GM21390 (cell line): Measurements from ENCODE around the gene KLHL7.
"Not testable (repeated sequence)": the region's sequence is repeated elsewhere in the genome, so short reads cannot be mapped to it uniquely, and the experiment has no call there.

Source experiments
- ATAC-seq: cut with Tn5 transposase; IDR thresholded peaks from one replicate; pipeline ENCODE4 v1.9.1; 2021; ENCODE audit not compliant: unreplicated experiment

The KLHL7 gene

GRCh38 chr7:23181684-23182553 is 76.3 kb downstream of the KLHL7 start, which contains the start of gene NUP42:
NUP42 (plus strand) TSS chr7:23182048; CDS start chr7:23182086, 38 bp downstream.
- peak; percentile 95 for ATAC-seq

DNA sequence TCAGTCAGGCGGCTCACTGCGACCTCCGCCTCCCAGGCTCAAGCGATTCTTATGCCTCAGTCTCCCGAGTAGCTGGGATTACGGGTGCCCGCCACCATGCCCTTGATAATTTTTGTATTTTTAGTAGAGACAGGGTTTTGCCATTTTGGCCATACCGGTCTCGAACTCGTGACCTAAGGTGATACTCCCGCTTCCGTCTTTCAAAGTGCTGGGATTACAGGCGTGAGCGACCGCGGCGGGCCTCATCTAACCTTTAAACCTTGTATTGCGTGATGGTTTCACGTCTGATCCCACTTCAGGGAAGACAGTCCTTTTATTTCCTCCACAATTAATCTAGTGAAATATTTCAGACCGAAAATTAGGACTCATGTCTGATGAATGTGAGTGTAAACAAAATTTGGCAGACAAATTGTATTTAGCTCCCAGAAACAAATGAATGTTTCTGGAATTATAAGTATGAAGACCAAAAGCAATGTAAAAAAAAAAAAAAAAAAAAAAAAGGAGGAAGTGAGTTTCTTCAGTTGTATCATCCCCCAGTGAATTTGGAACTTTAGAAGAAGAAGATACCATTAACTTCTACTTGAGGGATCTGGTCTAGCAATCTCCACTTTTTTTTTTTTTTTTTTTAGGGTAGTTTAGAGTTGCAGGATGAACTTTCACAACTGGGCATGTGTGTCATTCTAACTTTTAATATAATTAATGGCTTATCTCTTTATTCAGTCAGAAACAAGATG is 77.9 kb downstream of the KLHL7 start:
- no peak for ATAC-seq

DNA sequence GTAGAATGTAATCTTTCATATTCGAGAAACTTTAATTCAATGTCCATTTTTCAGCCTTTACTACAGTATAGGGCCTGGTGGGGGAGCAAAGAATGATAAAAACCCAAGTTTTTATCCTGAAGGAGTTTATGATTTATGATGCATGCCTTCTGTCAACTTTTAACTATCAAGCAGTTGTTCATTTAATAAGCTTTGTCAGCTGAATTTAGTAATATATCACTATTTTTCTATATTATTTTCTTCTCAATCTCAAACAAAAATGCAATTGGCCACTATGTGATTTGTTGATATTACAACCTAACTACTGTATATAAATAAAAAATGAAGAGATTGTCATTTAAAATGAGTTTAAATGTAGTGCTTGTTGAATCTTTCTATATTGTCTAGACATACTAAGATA is 78.7 kb downstream of the KLHL7 start:
- no peak for ATAC-seq

DNA sequence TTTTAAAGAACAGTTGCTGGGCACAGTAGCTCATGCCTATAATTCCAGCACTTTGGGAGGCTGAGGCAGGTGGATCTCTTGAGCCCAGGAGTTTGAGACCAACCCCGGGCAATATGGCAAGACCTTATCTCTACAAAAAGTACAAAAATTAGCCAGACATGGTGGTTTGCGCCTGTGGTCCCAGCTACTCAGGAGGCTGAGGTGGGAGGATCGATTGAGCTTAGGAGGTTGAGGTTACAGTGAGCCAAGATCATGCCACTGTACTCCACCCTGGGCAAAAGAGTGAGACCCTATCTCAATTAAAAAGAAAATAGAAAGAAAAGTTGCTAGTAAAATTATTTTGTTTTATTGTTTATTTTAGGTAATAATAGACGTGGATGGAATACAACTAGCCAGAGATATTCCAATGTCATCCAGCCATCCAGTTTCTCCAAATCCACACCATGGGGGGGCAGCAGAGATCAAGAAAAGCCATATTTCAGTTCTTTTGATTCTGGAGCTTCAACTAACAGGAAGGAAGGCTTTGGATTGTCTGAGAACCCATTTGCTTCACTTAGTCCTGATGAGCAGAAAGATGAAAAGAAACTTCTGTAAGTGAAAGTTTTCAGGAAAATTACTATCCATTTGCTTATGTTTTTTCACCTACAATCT is 79.2 kb downstream of the KLHL7 start:
- ATAC-seq, result no peak

DNA sequence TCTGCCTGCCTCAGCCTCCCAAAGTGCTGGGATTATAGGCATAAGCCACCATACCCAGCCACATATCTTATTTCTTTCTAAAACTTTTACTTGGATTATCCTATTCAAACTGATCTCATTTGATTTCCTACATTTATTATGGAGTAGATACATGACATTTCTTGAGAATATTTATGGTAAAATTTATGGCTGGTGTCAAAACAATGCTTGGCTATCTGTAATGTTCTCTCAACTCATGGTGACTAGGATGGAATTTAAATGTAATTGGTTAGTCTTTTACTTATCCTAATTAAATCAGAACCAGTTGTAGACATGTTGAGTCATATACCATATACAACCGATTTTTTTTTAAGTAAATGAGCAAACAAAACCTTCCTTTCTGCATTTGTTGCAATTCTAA is 80.4 kb downstream of the KLHL7 start:
- ATAC-seq, result no peak

DNA sequence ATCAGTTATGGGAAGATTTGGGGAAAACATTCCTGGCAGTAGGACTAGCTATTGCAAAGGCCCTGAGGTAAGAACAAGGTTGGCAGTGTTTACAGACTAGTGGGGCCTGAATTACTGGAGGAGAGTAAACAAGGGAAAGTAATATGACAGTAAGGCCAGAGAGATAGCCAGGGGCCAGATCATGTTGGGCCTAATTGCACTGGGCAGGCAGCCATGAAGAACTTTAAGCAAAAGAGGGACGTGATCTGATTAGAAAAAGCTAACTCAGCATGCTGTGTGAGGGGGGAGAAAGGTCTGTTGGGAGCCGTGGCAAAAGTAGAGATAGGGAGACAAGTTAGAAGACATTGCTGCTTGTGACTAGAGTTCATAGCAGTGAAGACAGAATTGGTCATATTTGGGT is 85.4 kb downstream of the KLHL7 start:
- ATAC-seq, result no peak

GRCh38 chr7:23193650-23194227 is 88.2 kb downstream of the KLHL7 start:
- not testable (repeated sequence) for ATAC-seq

DNA sequence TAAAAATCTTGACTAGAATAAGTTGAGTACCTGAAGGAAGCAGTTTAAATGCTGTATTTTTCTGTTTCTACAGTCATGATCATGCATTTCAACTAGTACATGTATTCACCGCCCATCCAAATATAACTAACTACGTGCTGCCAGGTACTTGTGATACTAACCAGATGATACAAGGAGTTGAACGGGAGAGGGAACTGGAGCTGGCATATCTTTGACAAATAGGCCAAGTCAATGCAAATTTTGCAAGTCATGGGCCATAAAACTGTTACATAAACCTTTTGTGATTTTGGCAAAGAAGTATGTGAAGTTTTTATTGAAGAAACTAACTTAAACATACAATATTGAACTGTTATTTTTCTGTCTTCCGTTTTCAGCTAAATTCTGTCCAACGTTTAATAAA is 90.7 kb downstream of the KLHL7 start:
- no peak for ATAC-seq

DNA sequence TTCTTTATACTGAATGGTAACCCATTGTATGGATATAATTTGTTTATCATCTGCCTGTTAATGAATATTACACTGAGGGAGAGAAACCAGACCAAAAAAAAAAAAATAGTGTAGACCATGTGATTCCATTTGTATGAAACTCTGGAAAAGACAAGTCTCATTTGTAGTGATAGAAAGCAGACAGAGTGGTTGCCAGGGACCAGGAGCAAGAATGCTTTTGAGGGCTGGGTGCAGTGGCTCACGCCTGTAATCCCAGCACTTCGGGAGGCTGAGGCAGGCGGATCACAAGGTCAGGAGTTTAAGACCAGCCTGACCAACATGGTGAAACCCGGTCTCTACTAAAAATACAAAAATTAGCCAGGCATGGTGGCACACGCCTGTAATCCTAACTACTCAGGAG is 92.2 kb downstream of the KLHL7 start:
- not testable (repeated sequence) for ATAC-seq

- no peak for ATAC-seq
Observed at GRCh38 chr7:23200331-23200730, 94.7 kb downstream of the KLHL7 start.

- ATAC-seq, result no peak
Observed at GRCh38 chr7:23204241-23204640, 98.7 kb downstream of the KLHL7 start.

- ATAC-seq, result no peak
Observed at GRCh38 chr7:23205577-23205908, 100.0 kb downstream of the KLHL7 start.

DNA sequence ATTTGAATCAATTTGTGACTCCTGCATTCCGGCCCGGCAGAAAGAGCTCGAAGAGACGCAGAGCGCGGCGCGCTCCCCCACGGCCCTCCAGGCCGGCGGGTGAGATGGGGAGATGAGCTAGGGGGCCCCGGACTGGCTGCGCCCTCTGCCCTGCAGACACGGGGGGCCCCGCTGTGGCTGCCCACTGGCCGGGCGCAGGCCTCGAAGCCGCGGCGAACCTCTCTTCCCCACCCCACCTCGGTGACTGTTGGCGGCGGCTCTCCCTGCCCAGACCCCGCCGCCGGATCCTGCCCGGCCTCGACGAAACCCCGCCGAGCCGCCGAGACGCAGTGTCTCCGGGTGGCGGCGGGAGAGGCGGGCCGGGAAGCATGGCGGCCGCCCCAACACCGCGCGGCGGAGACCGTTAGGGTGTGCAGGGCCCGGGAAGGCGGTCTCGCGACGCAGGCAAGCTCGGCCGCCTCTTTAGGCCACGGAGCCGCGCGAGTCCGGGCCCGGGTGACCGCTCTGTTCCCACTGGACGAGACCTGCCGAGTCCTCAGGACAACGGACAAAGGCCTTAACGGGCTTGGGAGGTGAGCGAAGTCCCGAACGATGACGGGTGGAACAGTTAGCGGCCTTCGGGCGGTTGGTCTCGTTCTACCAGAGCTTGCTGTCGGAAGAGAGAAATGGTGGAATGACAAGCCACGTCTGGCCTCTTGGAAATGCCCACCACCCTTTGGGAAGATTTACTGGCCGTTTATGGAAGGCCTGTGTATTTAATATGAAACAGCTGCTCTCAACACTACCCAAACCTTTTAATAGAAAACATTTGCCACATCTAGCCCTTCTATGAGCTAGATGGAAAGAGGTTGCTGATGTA is 100.6 kb downstream of the KLHL7 start:
- no peak for ATAC-seq

GRCh38 chr7:23207021-23207420 is 101.4 kb downstream of the KLHL7 start:
- no peak for ATAC-seq

GRCh38 chr7:23207884-23208283 is 102.3 kb downstream of the KLHL7 start:
- ATAC-seq, result no peak

DNA sequence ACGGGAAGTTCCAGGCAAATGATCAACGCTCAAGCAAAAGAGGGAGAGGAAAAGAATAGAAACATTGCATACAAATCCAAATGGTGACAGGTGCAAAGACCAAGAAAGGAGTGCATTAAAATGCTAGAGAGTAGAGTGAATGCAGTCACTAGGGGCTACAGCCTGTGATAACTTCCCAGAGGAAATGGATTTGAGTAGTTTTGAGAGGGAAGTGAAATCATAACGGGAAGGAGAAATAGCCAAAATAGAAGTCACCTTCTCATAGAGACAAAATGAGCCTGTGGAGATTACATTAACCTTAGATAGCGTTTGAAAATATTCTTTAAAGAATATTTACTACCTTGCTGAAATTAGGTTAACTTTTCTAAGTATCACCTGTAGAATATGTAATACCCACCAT is 102.7 kb downstream of the KLHL7 start:
- ATAC-seq, result no peak

DNA sequence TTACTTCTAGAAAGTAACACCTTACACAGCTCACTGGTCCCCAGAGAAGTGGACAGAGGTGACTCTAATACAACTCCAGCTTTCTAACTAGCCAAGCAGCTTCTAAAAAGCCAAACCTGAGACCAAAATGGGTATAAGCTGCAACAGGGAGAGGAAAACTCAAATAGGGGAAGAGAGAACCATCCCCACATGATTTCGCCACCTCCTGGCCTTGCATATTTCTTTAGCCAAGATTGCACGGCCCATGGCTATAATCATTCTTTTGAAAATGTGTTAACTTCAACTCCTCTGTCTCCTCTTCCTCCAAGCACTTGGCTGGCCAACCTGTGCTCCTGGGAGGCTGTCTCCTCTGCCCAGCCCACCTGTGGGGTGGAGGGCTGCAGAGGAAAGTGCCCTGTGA is 104.9 kb downstream of the KLHL7 start:
- ATAC-seq, result no peak

- no peak for ATAC-seq
Observed at GRCh38 chr7:23211589-23211988, 106.0 kb downstream of the KLHL7 start.

- ATAC-seq, result no peak
Observed at GRCh38 chr7:23212395-23212794, 106.8 kb downstream of the KLHL7 start.

DNA sequence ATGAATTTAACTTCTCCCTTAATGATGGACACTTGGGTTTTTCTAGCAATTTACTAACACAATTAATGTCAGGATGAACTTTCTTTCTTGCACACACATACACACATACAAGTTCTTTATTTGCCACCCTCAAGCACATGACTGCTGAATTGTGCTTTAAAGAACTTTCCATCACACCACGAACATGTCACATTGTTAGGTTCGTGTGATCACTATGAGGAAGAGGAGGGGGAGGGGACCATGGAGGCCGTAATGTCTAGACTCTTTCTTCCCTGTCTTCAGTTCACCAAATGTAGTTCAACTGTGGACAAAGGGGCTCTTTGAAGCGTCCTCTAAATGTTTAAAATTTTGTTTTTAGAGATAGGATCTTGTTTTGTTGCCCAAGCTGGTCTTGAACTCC is 107.3 kb downstream of the KLHL7 start:
- ATAC-seq, result no peak

GRCh38 chr7:23213755-23214154 is 108.2 kb downstream of the KLHL7 start:
- no peak for ATAC-seq
